GM19240 (cell line): ENCODE results near the gene PNLIPRP1.

Experiments used
- DNase-seq: peaks from one replicate; pipeline ENCODE4 v3.0.0; 2011; ENCODE audit warnings: low spot score; ENCODE audit not compliant: insufficient read length

The PNLIPRP1 gene

DNA sequence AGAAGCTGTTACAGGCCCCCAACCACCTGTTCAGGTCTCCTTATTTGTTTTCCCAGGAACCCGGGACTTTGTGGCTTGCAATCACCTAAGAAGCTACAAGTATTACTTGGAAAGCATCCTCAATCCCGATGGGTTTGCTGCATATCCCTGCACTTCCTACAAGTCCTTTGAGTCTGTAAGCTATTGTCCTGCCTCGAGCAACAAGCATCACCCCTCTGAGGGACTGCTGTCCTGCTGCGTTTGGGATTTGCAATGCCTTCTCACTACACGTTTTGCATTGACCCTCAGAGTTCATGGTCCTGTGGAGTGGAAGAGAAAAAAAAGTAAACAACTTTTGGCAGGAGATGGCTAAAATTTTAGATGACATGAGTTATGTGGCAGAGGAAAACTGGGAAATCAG lies 9.2 kb downstream of the PNLIPRP1 start:
- DNase-seq = no peak

DNA sequence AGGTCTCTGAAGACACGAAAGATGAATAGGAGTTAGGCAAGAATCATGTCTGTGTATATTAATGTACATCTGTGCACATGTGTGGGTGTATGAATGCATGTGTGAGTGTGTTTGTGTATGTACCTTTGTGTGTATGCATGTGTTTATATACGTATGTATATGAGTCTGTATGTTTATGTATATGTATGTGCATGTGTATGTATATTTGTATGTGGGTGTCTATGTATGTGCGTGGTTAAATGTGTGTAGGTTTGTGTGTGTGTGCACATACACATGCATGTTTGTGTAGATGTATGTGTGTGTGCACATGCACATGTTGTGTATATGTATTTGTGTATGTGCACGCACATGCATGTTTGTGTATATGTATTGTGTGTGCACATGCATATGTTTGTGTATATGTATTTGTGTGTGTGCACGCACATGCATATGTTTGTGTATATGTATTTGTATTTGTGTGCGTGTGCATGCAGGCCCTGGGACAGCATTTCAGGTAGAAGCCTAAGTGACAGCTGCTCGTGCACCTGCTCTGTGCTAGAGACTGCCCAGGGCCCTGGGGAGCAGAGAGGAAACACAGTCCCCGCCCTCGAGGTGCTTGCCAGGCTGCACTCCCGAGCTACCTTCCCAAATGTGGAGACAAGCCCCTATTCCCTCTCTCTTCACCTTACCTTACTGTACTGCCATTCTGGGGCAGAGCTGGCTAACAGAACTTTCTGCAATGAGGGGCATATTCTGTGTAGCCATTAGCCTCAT lies 12.1 kb downstream of the PNLIPRP1 start:
- DNase-seq = no peak

DNA sequence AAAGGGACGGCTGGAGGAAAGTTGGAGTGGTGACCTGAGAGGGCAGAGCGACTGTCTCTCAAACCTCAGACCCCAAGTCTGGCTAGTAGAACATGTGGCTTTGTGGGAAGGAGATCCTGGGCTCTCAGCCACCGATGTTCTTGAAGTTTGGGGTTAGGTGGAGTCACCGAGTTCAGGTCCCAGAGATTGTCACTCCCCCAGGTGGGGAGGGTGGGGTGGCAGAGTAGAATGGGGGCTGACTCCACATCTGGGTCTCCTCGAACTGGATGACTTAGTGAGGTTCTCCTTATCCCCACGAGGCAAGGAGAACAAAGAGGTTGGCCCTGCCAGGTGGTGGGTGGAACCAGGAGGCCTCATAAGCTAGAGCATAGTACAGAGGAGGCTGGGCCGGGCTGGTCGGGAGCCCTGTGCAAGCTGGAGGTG lies 15.3 kb downstream of the PNLIPRP1 start:
- DNase-seq = no peak

DNA sequence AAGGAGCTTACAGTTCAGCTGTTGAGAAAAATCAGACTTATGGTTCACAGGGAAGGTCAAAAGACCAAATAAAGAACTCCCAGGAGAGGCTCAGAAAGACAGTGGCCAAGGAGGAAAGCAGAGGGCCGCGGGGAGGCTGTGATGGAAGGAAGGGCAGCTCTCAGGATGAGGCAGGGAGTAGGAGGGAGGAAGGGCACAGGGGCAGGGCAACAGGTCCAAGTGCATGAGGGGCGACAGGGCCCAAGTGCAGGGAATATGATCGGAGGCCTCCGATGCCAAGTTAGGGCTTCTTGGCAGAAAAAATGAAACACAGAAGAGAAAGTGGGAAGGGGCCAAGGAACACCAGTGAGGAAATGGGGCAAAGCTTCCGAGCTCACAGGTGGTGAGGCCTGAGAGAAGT lies 16.6 kb downstream of the PNLIPRP1 start:
- DNase-seq = no peak

DNA sequence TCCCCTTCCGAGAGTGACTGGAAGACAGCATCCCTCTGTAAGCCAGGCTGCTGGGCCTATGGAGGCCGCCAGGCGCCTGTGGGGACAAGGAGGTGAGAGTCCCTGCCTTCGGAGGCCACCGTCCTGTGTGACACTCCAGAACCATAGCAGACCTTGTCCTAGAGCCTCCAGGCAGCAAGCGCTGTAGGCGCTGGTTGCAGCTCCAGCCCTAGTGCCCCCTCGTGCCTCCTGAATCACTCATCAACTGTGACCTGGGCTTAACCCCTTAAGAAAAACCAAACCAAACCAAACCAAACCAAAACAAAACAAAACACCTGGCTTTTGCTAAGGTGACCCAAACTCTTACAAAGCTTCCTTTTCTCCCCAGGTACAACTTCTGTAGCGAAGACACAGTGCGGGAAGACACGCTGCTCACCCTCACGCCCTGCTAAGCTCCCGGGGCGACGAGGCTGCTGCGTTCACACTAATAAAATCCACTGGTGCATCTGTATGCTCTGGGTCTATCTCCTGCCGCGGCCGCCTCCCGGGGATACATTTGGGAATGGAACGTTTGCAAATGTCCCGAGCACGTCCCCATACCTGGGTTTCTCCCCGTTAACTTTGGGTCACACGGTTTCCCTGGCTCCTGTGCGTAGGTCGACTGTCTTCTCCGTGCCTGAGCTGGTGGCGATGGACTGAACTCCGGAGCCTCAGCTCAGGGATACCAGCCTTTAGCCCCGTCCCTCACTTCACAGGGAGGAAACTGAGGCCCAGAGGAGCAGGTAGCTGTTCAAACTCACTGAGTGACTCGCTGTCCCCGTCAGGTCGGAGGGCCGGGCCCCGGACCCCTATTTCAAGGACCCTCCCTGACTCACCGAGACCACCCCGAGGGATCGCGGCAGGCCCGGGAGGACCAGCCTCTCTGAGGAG lies 18.2 kb downstream of the PNLIPRP1 start:
- DNase-seq = no peak

DNA sequence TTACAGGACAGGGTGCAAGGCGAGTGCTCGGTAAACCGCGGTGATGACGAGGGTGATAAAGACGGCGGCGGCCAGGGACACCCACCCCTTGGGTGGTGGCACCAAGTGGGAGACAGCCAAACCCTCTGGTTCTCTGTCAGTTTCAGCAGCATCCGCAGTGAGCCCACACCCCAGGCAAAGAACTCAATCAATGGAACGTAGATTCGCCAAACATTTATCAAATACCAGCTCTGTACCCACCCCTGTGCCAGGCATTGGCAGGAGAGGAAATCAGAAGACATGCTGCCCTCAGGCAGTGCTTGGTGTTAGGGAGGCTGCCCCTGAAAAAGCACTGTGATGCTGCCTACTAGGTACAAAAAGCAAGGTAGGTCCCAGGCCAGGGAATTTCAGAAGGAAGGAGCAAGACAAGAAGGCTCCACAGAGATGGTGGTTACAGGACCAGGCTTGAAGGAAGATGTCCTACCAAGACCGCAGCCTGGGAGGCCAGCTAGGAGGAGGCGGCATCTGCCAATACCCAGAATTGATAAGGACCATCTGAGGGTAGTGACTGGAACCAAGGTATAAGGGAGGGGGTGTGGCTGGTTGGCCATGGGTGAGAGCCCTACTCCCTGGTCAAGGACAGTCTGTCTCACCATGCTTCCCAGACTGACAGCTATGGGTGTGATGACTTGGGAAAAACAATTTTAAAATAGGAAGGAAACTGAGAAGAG lies 19.8 kb downstream of the PNLIPRP1 start:
- no peak for DNase-seq

DNA sequence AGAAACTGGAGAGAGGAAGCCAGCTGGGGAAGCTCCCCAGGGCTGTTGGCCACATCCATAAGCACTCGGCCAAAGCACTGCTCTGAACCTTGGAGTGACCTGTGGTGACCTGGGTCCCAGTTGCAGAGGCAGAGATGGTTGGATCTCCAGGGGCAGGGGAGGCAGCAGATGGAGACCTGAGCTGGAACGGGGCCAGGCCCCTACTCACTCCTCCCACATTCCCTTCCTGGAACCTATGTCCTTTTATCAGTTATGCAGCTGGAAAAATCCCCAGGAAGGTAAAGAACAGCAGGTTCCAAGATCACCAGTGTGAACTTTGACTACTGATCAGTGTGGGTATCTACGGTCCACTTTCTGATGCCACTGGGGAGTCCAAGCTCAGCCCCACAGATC lies 20.4 kb downstream of the PNLIPRP1 start:
- DNase-seq = no peak

DNA sequence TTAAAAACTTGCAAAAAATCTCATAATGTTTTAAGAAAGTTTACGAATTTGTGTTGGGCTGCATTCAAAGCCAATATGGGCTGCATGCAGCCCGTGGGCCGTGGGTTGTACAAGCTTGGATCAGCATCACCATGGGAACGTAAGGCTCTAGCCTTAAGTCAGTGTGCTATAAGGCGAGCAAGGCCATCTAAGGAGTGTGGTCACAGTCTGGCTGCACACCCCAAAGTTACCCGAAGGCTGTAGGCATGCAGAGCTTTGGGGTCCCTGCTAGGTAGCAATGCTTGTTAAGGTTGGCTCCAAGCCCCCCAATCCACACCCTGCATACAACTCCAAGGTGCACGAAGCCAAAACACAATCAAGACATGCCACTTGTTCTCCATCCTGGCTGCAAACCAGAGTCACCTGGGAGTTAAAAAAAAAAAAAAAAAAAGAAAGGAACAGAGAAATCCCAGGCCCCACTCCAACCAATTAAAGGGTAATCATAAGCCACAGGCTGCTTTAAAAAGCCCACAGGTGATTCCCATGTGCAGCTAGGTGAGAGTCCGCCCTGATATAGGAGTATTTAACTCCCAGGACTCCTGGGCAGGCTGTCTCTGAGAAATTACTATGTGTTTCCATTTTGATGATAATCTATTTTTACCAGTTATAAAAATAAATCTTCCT lies 21.5 kb downstream of the PNLIPRP1 start:
- no peak for DNase-seq

DNA sequence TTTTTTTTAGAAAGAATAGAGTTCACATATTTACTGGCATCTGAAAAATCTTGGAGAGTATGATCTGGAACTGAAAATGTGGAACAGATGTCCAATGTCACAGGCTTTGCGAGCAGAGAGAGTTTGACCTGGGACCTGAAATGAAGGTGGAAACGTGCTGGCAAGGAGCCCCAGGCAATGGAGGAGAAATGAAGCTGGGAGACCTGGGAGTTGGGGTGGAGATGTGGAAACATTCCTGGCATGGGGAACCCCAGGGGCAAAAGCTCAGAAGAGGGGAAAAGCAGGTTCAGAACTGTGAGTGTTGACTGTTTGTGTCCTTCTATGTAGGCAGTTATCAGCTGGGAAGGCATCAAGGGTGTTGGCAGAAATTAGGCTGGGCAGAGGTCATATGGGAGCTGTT lies 22.7 kb downstream of the PNLIPRP1 start:
- no peak for DNase-seq

DNA sequence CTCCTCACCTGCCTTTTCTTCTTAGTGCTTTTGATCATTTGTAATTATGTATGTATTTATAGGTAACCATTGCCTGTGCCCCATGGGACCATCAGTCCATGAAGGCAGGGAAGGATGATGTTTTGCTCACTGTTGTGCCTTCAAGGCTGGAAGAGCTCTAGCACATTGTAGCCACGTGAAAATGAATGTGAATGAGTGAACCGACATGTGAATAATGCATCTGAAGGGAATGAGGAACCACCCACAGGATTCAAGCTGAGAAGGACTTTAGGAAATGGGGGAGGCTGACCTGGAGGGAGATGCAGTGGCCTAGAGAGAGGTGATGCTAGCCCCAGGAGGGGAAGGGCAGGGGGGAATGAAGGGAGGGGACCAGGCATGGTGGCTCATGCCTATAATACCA lies 24.0 kb downstream of the PNLIPRP1 start:
- no peak for DNase-seq

DNA sequence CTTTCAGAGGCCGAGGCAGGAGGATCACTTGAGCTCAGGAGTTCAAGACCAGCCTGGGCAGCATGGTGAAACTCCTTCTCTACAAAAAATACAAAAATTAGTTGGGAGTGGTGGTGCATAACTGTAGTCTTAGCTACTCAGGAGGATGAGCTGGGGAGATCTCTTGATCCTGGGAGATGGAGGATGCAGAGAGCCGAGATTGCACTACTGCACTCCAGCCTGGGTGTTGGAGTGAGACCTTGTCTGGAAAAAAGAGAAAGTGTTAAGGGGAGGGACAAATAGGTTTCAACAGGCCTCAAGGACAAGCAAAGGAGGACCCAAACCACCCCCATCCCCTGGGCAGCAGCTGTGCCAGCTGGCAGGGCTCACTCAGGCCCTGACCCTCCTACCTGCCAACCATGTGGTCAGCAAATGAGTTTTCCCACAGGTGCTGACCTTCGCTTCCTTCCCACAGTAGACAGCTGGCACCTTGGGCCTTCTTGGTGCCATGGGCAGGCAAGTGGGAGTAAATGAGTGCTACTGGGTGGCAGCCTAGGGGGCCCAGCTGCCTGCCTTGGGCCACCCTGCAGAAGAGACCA lies 24.5 kb downstream of the PNLIPRP1 start:
- DNase-seq = no peak

DNA sequence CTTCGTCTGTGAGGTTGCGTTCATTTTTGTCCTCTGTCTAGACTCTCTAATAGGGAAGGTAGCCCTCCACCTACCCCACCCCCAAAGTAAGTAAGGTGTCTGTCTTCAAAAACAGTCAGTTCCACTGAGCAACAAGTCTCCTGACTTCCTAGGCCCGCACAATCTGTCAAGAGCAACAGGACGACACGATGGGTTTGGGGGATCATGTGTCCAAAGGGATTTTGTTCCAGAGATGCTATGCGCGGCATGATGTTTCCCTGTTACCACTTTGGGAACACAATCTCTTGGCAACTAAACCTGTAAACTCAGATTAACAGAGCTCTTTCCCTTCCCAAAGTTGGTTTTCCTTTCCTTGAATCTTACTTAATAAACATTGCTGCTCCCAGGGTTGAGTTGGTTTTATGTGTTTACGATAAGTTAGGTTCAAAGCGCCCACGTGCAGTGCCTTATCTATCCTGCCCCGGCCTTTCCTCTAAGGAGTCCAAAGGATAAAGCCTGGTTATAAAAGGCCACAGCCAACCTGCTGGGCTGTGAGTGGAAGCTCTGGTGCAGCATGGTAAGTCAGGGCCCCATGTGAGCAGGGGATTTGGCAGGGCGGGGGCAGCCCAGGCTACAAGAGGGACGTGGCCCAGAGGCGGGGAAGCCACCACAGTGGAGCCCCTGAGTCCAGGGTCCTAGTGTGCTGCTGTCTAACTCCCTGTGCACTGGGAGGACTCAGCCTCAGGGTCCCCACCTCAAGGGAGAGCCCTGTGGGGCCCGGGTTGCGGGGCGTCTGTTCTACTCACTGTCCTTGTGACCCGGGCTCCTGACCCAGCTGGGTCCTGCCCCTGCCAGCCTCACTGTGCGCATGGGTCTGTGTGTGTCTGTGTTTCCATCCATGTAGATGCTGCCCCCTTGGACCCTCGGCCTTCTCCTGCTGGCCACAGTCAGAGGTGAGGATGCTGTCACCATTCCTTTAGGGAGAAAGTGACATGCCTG lies 30.0 kb downstream of the PNLIPRP1 start, which contains the start of gene PNLIPRP2:
TSS of gene PNLIPRP2 (plus strand) at position 531 of the 978 bp plus-strand sequence.
- no peak for DNase-seq

DNA sequence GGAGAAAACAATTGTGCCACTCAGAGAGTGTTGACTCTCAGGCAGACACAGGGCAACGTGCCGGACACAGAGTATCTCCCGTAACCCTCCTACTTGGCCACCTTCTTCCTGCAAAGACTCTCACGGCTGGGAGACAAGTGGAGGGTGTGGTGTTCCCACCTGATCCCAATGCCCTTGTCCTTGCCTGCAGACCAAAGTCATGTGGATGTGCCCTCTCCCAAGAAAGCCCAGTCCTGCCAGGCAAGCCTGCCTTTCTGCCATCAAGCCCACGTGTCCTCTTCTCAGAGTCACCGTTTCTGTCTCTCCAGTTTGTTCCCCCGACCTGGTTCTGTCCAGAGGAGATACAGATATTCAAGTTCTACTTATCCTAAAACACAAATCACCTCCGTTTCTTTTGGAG lies 30.7 kb downstream of the PNLIPRP1 start:
- DNase-seq = no peak

DNA sequence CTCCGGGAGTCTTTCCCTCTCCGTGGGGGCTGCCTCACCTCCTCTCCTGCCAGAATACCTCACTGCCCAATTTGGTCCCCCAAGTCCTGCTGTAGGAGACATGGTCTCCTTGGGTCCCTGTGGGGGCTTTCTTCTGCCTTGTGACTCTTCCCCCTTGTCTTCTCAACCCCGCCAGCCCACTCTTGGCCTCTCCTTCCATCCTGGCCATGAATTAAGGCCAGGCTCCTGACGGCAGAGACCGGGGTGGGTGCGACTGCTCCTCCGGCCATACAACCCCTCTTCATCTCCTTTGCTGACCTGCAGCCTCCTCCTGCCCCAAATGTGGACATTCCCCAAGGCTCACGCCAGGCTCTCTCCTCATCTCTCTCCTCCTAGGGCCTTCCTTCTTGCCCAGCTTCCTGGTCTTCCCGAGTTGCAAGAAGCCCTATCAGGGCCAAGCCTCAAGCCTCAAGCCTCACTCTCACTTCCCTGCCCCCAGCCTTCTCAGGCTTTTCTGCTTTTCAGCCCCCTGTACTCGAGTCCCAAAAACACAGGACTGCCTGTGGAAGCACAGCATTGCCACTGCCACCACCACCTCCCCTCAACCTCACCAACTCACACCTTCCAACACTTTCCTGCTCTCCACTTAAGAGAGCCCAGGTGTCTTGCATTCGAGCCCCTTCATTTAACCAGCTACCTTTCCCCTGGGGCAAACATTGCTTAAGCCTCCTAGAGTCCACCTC lies 31.3 kb downstream of the PNLIPRP1 start:
- DNase-seq = no peak

DNA sequence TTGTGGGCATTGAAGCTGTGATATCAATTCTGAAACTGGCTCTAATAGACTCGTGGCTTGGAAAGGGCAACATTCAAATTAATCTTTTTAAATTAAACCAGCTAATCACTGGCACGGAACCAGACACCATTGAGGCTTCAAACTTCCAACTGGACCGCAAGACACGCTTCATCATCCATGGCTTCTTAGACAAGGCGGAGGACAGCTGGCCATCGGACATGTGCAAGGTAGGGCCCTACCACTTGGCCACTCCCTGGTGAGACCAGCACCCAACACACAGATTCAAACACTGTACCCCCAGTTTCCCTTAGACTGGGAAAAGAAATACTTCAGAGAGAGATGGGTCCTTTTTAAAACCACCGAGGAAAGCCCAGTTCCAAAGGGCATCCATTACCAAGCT lies 35.1 kb downstream of the PNLIPRP1 start:
- DNase-seq = no peak

DNA sequence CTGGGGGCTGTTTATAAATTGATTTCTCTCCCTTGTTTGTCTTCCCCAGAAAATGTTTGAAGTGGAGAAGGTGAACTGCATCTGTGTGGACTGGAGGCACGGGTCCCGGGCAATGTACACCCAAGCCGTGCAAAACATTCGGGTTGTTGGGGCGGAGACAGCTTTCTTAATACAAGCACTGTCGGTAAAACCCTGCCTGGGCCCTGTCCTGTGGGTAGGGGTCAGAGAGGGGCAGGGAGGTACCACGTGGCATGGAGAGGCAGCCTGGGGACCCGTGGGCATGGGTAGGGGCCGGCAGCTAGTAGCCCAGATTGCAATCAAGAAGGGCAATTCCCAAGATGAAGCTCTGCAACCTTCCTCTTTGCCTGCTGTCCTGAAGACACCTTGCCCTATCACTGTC lies 36.1 kb downstream of the PNLIPRP1 start:
- DNase-seq = no peak

DNA sequence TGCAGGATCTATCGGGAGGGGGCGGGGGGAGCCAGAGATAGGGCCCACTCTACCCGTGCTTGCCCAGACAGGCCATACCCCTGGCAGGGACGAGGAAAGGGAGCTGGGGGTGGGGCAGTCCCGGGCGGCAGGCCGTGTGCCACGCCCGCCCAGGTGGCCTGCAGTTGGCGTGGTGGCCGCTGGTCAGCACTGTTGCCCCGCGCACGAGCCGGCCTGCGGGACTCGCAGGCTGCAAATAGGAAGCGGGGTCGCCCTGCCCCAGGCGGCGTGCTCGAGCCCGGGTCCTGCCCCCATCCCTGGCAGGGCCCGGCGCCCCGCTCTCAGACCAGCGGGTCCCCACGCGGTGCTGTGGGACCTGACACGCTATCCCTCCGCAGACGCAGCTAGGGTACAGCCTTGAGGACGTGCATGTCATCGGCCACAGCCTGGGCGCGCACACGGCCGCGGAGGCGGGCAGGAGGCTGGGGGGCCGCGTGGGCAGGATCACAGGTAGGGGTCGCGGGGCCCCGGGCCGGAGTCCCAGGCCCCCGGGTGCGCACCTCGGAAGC lies 36.7 kb downstream of the PNLIPRP1 start:
- DNase-seq = no peak

DNA sequence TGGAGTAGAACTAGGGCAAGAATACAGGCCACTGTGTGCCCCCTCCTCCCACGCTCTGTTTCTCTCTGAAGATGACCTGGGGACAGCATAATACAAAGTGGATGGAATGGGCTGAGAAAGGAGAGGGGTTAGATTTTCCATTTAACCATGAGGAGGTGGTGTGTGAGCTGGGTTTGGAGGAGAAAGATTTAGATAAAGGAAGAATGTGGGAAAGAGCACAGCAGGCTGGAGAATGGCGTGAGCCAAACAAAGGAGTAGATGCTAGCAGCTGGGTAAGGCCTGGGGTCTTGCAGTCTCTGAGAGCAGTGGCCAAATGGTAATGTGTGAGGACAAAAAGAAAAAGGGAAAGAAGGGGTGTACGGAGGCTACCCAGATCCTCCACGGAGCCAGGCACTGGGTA lies 38.6 kb downstream of the PNLIPRP1 start:
- DNase-seq = no peak

DNA sequence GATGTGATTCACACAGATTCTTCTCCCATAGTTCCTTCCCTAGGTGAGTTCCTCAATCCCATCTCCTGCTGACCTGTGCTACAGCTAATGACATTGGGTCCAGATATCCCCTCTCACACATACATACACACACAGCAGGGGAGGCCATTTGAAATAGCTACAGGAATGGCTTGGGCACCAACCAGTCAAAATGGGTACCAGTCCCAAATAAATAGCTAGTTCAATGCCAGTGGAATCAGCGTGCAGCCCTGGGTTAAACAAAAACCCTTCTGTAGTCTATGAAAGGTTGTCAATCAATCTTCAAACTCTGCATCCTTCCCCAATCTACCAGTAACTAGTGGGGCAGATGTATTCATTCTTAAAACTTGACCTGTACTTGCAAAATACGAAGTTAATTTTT lies 39.3 kb downstream of the PNLIPRP1 start:
- no peak for DNase-seq
